Fibroblast of skin of abdomen (primary cell): Measurements from ENCODE around the gene CRTC3. TPM values are rescaled to one million over a fixed set of nuclear protein-coding genes. Genes with fewer than 3 reads are reported as not detected.
"Not testable (repeated sequence)": the region's sequence is repeated elsewhere in the genome, so short reads cannot be mapped to it uniquely, and the experiment has no call there.

Experiments
- DNase-seq: peaks from one replicate; pipeline ENCODE4 v3.0.0-alpha.2; 2013
- polyA plus RNA-seq, 2 experiments: library from polyadenylated mRNA; unstranded; fragments of 120-200 nt; gene quantifications; one replicate each; pipeline ENCODE4 v1.2.1, GENCODE V29; 2013; ENCODE audit not compliant: insufficient read length in 2 of 2

CRTC3 gene, protein sequence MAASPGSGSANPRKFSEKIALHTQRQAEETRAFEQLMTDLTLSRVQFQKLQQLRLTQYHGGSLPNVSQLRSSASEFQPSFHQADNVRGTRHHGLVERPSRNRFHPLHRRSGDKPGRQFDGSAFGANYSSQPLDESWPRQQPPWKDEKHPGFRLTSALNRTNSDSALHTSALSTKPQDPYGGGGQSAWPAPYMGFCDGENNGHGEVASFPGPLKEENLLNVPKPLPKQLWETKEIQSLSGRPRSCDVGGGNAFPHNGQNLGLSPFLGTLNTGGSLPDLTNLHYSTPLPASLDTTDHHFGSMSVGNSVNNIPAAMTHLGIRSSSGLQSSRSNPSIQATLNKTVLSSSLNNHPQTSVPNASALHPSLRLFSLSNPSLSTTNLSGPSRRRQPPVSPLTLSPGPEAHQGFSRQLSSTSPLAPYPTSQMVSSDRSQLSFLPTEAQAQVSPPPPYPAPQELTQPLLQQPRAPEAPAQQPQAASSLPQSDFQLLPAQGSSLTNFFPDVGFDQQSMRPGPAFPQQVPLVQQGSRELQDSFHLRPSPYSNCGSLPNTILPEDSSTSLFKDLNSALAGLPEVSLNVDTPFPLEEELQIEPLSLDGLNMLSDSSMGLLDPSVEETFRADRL
- polyA plus RNA-seq (2013, experiment 1 of 2; ENCODE audit: insufficient read length) = 25.2 TPM
- polyA plus RNA-seq (2013, experiment 2 of 2; ENCODE audit: insufficient read length) = 26.3 TPM

GRCh38 chr15:90529371-90530249, at the start of gene CRTC3:
Gene CRTC3 (plus strand): TSS chr15:90529923. CDS start chr15:90530072, 149 bp downstream.
- DNase-seq = peak; percentile 54

DNA sequence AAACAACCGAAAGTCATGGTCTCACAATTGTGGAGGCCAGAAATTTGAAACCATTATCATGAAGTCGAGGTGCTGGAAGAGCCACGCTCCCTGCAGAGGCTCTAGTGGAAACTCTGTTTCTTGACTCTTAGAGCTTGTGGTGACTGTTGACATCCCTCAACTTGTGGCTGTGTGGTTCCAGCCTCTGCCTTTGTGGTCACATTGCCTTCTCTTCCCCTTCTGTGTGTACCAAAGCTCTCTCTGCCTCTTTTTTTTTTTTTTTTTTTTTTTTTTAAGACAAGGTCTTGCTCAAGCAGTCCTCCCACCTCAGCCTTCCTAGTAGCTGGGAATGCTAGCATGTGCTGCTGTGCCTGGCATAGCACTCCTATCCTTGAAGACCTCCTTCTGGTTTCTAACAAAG, 48.7 kb upstream of the CRTC3 start:
- no peak for DNase-seq

GRCh38 chr15:90482124-90483011, 47.4 kb upstream of the CRTC3 start:
- DNase-seq = peak; percentile 41

- DNase-seq = no peak
Measured at GRCh38 chr15:90483012-90483307, 46.8 kb upstream of the CRTC3 start.

- DNase-seq = no peak
Measured at GRCh38 chr15:90483637-90484036, 46.1 kb upstream of the CRTC3 start.

DNA sequence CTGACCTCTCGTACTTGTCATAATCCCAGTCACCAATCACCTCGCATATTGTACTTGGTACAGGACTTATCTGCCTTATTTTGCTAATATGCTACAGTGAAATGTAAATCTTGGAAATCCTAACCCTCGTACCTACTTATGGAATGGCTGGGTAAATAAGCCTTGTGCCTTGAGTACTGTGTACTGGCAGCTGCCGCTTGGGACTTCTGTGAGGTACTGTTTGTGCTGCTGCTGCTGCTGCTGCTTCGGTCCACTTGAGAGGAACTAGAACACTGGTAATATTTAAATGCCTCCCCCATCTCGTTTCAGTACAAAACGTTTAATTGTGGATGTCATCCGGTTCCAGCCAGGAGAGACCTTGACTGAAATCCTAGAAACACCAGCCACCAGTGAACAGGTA, 42.5 kb upstream of the CRTC3 start:
- DNase-seq = no peak

GRCh38 chr15:90489514-90489913, 40.2 kb upstream of the CRTC3 start:
- no peak for DNase-seq

DNA sequence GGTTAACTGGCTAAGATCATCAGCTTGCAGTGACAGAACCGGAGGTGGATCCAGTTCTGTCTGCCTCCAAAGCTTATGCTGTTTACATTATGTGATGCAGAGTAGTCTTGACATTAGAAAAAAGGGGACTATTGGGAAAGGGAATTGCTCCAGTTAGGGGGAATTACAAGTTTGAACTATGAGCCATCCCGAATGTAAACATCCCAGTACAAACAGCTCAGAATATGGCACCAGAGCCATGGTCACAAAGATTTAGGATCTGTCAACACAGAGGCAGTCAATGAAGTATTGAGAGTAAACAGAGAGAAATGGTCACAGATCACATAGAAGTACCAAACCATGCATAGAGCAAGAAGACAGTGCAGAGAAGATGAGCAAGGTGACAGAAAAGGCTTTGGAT, 39.8 kb upstream of the CRTC3 start:
- no peak for DNase-seq

GRCh38 chr15:90493647-90494046, 36.1 kb upstream of the CRTC3 start:
- no peak for DNase-seq

GRCh38 chr15:90495067-90495466, 34.7 kb upstream of the CRTC3 start:
- DNase-seq = no peak

GRCh38 chr15:90496791-90497190, 32.9 kb upstream of the CRTC3 start:
- no peak for DNase-seq

DNA sequence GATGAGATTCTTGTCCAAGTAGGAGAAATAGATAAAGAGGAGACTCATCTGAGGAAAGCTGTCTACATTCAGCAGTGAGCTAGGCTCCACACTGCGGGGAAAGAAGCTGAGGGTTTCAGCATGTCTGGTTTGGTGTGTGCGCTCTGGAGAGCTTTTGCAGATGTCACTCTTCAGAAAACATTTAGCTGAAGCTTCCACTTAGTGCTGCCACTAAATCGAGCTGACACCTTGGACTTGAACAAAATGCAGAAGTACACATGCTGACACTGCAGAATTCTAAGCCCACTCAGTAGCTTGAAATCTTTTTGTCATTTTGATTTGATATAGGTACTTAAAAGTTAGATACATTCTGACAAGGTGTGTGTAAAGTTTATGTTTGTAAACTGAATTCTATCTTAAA, 32.3 kb upstream of the CRTC3 start:
- DNase-seq = no peak

- DNase-seq = no peak
Measured at GRCh38 chr15:90497912-90498311, 31.8 kb upstream of the CRTC3 start.

DNA sequence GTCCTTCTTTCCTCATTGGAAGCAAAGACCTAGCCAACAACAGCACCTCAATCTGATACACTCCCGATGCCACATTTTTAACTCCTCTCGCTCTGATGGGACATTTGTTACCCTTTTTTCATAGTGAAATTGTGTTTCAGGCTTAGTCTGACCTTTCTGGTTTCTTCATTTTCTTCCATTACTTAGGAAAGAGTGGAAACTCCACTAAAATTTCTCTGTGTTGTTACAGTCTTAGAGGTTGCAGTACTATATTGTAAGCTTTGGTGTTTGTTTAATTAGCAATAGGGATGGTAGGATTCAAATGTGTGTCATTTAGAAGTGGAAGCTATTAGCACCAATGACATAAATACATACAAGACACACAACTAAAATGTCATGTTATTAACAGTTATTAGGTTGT, 29.6 kb upstream of the CRTC3 start:
- no peak for DNase-seq

GRCh38 chr15:90501898-90502297, 27.8 kb upstream of the CRTC3 start:
- no peak for DNase-seq

DNA sequence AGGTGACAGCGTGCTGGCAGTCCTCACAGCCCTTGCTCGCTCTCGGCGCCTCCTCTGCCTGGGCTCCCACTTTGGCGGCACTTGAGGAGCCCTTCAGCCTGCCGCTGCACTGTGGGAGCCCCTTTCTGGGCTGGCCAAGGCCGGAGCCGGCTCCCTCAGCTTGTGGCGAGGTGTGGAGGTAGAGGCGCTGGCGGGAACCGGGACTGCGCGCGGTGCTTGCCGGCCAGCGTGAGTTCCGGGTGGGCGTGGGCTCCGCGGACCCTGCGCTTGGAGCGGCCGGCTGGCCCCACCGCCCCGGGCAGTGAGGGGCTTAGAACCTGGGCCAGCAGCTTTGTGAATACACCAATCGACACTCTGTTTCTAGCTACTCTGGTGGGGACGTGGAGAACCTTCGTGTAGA, 18.9 kb upstream of the CRTC3 start:
- not testable (repeated sequence) for DNase-seq

DNA sequence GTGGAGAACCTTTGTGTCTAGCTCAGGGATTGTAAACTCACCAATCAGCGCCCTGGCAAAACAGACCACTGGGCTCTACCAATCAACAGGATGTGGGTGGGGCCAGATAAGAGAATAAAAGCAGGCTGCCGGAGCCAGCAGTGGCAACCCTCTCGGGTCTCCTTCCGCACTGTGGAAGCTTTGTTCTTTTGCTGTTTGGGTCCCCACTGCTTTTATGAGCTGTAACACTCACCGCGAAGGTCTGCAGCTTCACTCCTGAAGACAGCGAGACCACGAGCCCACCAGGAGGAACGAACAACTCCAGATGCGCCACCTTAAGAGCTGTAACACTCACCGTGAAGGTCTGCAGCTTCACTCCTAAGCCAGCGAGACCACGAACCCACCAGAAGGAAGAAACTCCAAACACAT, 18.5 kb upstream of the CRTC3 start:
- DNase-seq = not testable (repeated sequence)

DNA sequence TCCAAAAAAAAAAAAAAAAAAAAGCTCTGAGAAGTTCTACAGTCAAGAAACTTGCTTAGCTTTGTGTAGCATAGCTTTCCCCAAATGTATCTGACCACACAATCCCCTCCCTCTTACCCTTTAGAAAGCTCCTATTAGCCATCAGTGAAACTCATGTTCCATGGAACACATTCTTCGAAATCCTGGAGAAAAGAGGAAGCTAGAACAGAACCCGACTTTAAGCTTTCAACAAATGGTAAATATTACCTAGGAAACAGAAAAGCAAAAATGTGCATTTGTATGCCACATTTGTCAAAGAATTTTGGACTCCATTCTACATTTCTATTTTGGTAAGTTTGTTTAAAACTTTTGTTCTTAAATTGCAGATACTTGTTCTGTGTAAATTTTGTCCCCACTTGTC, 17.4 kb upstream of the CRTC3 start:
- no peak for DNase-seq

GRCh38 chr15:90512981-90513380, 16.7 kb upstream of the CRTC3 start:
- no peak for DNase-seq

DNA sequence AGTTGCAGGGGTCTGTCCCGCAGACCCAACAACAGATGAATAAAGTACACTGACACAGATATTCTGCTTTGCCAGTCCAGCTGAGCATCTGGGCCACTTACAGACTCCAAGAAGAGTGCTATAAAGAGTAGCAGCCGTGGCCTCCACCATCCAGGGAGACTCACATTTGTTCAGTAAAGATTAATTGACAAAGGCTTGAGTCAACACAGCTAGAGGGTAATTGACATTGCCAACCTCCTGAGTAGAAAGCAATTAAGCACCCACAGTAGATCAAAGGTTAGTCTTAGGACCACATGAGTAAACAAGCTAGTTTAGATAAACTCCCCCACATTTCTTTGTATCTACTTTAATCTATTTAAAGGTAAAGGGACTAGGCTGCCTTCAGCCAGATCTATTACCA, 16.3 kb upstream of the CRTC3 start:
- DNase-seq = no peak

- not testable (repeated sequence) for DNase-seq
Measured at GRCh38 chr15:90513893-90514292, 15.8 kb upstream of the CRTC3 start.

DNA sequence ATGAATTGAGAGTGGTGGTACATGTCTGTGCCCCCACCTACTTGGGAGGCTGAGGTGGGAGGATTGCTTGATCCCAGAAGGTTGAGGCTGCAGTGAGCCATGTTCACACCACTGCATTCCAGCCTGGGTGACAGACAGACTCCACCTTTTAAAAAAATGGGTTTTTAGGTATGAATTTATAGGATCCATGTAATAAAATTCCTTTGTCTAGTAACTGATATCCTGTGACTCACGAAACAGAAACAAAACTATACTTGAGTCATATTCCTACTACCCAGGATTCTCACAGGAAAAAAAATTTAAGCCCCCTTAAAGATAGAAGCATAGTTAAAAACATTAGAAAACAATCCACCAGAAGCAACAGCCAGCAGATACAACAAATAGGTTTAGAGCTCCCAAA, 10.0 kb upstream of the CRTC3 start:
- peak; percentile 69 for DNase-seq
